Skeletal muscle tissue (tissue), 4 donors: ENCODE results near the gene NTNG1. TPM values are rescaled to one million over a fixed set of nuclear protein-coding genes. Genes with fewer than 3 reads are reported as not detected.

Experiments used
- H3K27ac ChIP-seq: one replicate; pipeline ENCODE4 v1.7.0; 2013; ENCODE audit warnings: mild to moderate bottlenecking, low read depth, low read length, inconsistent platforms
- H3K27me3 ChIP-seq, 3 donors: one replicate each; pipeline ENCODE4 v1.7.0; 2013; ENCODE audit warnings: low read length in 3 of 3; ENCODE audit not compliant: control insufficient read depth in 3 of 3, insufficient read depth in 3 of 3
- H3K36me3 ChIP-seq, 3 donors: one replicate each; pipeline ENCODE4 v1.7.0; 2013; ENCODE audit warnings: low read length in 3 of 3; ENCODE audit not compliant: control insufficient read depth in 3 of 3, insufficient read depth in 3 of 3
- H3K4me1 ChIP-seq, 3 donors: one replicate each; pipeline ENCODE4 v1.7.0; 2013; ENCODE audit warnings: low read length in 3 of 3, mild to moderate bottlenecking in 3 of 3; ENCODE audit not compliant: control insufficient read depth in 3 of 3, insufficient read depth in 3 of 3
- H3K4me3 ChIP-seq, 3 donors: one replicate each; pipeline ENCODE4 v1.7.0; 2013; ENCODE audit warnings: low read length in 3 of 3
- H3K9ac ChIP-seq, 3 donors: one replicate each; pipeline ENCODE4 v1.7.0; 2013; ENCODE audit warnings: low read length in 3 of 3, mild to moderate bottlenecking in 3 of 3, moderate library complexity in 2 of 3, low read depth in 1 of 3
- H3K9me3 ChIP-seq, 3 donors: one replicate each; pipeline ENCODE4 v1.7.0; 2013; ENCODE audit warnings: low read length in 3 of 3; ENCODE audit not compliant: control insufficient read depth in 3 of 3
- total RNA-seq: library from RNA; depleted of rRNA; stranded (reverse); fragments of >200 nt; gene quantifications from one replicate; pipeline ENCODE4 v1.2.3, GENCODE V29; 2014
- donor health status: Osteomylitis.

NTNG1 gene
- total RNA-seq, 1 donor from 2014 or later = 8.4 TPM

DNA sequence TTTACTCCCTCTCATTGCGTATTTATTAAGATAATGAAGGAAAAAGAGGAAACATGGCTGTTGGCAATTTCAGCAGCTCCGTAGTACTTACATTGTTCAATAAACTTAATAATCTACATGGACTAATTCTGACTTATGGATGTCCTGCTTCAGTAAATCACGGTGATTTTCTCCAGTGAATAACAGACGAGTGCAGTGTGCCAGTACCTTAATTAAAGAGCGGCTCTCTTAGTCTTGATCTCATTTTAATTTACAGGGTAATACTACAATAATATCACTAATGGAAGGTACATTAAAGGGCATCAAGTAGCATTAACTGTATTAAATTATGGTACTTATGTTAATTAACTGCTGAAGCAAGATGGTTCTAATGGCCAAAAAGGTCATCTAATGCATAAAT lies 187.2 kb downstream of the NTNG1 start:
- no peaks in the 10 kb centered on the region for H3K27me3 ChIP-seq
- no peak overlapping the region for H3K4me3 ChIP-seq
- no peaks in the 10 kb centered on the region for H3K4me1 ChIP-seq
- no peak overlapping the region for H3K27ac ChIP-seq
- H3K36me3 ChIP-seq = no peaks in the 10 kb centered on the region
- no peak overlapping the region for H3K9ac ChIP-seq
- H3K9me3 ChIP-seq = no peaks in the 10 kb centered on the region

DNA sequence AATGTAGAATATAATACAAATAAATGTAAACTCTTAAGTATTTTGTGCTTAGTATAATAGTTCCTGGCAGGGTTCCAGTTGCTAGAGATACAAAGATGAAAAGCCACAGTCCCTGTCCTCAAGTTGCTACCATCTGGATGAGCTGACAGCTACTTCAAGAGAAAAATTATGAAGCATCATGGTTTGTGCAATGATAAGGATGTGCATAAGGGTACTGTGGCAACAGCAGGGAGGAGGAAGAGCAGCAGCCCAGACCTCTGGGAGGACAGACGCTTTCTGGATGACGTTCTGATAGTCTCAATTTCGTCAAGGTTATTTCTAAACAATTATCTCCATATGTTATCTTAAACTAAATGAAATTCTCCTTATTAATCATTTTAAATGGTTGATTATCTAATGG lies 198.9 kb downstream of the NTNG1 start:
- H3K4me3 ChIP-seq = no peak overlapping the region
- no peaks in the 10 kb centered on the region for H3K36me3 ChIP-seq
- H3K4me1 ChIP-seq = no peaks in the 10 kb centered on the region
- H3K27me3 ChIP-seq = no peaks in the 10 kb centered on the region
- H3K9ac ChIP-seq = no peak overlapping the region
- H3K27ac ChIP-seq = no peak overlapping the region
- H3K9me3 ChIP-seq = no peaks in the 10 kb centered on the region

DNA sequence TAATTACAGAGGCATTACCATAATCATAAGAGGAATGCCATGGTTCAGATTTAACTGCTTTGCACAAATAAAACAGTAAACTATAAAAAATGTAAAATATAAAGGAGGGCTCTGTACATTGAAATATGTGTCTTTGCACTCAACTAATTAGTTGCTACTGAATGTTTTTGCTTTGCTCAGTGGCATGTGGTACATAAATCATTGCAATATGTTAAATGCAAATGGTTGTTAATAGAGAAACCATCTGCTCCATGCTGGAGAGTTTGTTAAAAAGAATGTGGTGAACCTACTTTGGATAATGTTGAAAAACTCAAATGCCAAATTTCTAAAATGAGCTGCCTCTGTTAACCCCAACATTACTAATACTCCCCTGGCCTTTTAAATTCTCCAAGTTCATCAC lies 201.5 kb downstream of the NTNG1 start:
- no peaks in the 10 kb centered on the region for H3K9me3 ChIP-seq
- H3K4me3 ChIP-seq = no peak overlapping the region
- H3K27ac ChIP-seq = no peak overlapping the region
- H3K27me3 ChIP-seq = no peaks in the 10 kb centered on the region
- H3K36me3 ChIP-seq = no peaks in the 10 kb centered on the region
- no peak overlapping the region for H3K9ac ChIP-seq
- H3K4me1 ChIP-seq = no peaks in the 10 kb centered on the region

DNA sequence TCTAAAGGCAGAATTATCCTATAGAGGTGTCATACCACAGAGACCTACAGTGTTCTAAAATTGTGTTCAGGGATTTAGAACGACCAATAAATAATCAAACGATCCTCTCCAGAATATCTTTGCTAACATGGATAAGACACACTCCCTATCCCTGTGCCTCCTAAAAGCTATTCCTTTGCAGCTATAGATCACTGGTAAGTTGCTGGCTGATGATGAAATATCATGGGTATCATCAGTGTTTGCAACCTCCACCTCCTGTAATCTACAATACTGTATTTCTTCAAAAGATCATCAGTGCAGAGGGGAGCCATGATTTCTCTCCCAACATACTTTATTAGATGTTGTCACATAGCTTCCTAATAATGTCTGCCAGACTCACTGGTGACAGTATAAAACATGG lies 201.9 kb downstream of the NTNG1 start:
- Histone ChIP-seq H3K4me3 (no peak overlapping the region), H3K27ac (no peak overlapping the region), H3K9ac (no peak overlapping the region), H3K9me3 (no peaks in the 10 kb centered on the region), H3K36me3 (no peaks in the 10 kb centered on the region), H3K27me3 (no peaks in the 10 kb centered on the region), H3K4me1 (no peaks in the 10 kb centered on the region)

DNA sequence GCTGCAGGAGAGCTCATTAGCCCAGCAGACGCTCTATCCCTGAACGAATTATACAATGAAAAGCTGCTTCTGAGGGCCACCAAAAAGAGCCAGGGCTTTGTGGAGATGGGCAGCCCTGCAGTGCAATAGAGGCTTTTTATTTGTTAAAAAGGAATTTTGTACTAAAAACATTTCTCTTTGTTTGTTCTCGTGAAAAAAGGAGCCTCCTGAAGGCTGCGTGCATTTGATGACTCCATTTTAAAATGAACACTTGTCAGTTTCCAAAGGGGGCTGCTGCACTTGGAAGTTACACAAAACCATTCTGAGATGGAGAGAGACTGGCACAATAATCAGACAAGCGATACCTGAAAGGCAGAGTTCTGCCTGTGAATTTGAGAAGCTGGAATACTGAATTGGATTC lies 202.8 kb downstream of the NTNG1 start:
- H3K27me3 ChIP-seq = no peaks in the 10 kb centered on the region
- no peaks in the 10 kb centered on the region for H3K9me3 ChIP-seq
- H3K9ac ChIP-seq = no peak overlapping the region
- H3K4me1 ChIP-seq = no peaks in the 10 kb centered on the region
- no peak overlapping the region for H3K27ac ChIP-seq
- no peak overlapping the region for H3K4me3 ChIP-seq
- no peaks in the 10 kb centered on the region for H3K36me3 ChIP-seq

DNA sequence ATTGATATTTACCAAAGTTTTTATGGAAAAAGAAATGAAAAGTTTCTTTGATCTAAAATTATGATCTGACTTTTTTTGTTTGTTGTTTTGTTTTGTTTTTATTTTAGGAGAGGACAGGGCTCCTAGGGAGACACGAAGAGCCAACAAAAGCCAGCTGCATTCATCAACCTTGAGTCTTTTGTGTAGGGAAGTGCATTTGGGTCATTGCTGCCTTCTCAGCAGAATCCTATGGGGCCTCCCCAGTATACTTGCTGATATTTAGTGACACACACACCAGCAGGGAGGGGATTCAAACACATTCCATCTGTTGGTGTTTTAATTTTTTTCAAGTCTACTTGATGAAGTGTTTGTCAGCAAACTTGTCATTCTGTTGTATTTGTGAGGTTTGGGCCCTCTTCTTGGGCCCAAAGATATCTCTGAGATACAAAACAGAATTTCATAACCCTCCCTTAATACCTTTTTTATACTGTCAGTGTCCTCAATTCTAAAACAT lies 203.5 kb downstream of the NTNG1 start:
- no peaks in the 10 kb centered on the region for H3K36me3 ChIP-seq
- H3K9me3 ChIP-seq = no peaks in the 10 kb centered on the region
- H3K4me1 ChIP-seq = no peaks in the 10 kb centered on the region
- no peak overlapping the region for H3K27ac ChIP-seq
- H3K4me3 ChIP-seq = no peak overlapping the region
- no peaks in the 10 kb centered on the region for H3K27me3 ChIP-seq
- no peak overlapping the region for H3K9ac ChIP-seq

DNA sequence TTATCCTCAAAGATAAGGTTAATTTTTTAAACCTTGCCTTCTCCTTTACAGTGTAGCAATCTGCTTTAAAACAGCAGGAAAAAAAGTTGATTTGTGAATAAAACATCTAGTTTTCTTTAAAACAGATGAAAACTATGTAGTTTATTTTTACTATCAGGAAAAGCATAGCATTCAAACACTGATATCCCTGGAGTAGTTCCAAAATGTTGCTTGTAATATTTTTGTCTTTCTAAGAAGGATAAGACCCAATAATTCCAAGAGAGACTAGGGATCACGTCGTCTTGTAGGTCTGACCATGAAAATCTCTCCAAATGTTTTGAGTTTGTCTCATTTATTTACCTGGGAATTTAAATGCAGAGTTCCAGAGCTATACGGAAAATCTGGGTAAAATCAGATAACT lies 204.0 kb downstream of the NTNG1 start:
- H3K9me3 ChIP-seq = no peaks in the 10 kb centered on the region
- no peak overlapping the region for H3K4me3 ChIP-seq
- no peaks in the 10 kb centered on the region for H3K36me3 ChIP-seq
- H3K27ac ChIP-seq = no peak overlapping the region
- H3K4me1 ChIP-seq = no peaks in the 10 kb centered on the region
- no peak overlapping the region for H3K9ac ChIP-seq
- H3K27me3 ChIP-seq = no peaks in the 10 kb centered on the region

DNA sequence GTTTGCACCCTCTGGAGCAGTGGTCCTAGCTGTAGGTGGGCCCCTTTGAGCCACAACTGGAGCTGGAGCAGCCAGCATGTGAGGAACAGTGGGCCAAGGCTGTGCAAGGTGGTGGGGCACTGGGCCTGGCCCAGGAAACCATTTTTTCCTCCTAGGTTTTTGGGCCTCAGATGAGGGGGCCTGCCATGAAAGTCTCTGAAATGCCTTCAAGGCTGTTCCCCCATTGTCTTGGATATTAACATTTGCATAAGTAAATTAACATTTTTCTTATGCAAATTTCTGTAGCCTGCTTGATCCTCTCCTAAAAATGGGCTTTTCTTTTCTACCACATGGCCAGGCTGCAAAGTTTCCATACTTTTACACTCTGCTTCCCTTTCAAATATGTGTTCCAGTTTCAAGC lies 212.0 kb downstream of the NTNG1 start:
- Histone ChIP-seq H3K4me1 (no peaks in the 10 kb centered on the region), H3K27ac (no peak overlapping the region), H3K9me3 (no peaks in the 10 kb centered on the region), H3K36me3 (no peaks in the 10 kb centered on the region), H3K4me3 (no peak overlapping the region), H3K27me3 (no peaks in the 10 kb centered on the region), H3K9ac (no peak overlapping the region)

DNA sequence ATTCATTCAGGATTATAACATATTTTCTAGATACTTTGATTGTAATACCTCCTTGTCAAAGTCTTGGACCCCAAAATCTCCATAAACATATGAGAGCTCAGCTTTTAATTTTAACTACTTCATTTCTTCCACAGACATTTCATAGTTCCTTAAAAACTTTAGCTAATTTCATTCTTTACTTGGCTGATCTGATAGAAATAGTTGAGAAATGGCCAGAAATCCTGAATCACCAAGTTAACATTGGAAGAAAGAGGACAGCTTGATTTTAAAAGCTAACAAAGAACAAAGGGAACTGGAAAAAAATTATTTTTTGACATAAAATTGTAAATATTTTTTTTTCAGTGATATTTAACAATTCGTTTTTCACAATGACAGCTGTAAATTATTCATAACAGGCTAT lies 216.5 kb downstream of the NTNG1 start:
- Histone ChIP-seq H3K27ac (no peak overlapping the region), H3K4me1 (no peaks in the 10 kb centered on the region), H3K9ac (no peak overlapping the region), H3K36me3 (no peaks in the 10 kb centered on the region), H3K27me3 (no peaks in the 10 kb centered on the region), H3K9me3 (no peaks in the 10 kb centered on the region), H3K4me3 (no peak overlapping the region)

DNA sequence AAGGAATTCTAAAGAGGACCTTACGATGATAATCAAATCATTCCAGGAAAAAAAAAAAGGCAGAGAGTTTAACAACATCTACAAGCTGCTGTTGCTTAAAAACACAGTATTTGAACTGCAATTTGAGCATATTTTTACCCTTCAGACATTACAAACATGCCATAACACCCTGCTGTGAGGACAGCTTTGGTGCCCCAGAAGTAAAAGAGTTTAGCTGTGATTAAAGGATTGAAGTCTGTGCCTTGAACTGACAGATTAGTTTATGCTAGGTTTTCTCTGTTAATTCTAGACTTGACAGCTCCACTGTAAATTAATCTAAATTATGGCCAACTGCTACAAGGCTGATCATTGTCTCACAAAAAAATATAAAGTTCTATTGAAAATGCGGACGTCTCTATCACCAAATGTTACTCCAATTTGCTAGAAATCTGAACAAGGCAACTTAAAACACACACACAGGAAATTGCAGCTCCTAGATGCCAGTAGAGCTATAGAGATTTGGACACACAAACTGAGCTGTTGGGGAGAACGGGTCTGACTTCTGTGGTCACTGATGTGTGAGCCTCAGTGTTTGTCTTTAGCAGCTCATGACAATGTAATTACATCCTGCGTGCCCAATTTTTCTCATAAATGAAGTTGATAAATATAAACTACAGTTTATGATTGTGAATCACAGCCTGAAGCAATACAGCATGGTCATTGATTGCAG lies 217.9 kb downstream of the NTNG1 start:
- no peak overlapping the region for H3K27ac ChIP-seq
- H3K9ac ChIP-seq = no peak overlapping the region
- H3K27me3 ChIP-seq = no peaks in the 10 kb centered on the region
- no peaks in the 10 kb centered on the region for H3K4me1 ChIP-seq
- H3K36me3 ChIP-seq = no peaks in the 10 kb centered on the region
- no peak overlapping the region for H3K4me3 ChIP-seq
- no peaks in the 10 kb centered on the region for H3K9me3 ChIP-seq
